CD4-positive, alpha-beta T cell treated with Interleukin-15 for 1 hour (primary cell): ENCODE data around the gene BTG1.
"Not testable (repeated sequence)": the region's sequence is repeated elsewhere in the genome, so short reads cannot be mapped to it uniquely, and the experiment has no call there.

ENCODE experiments used
- DNase-seq: peaks from one replicate; pipeline ENCODE4 v3.0.0-alpha.2; 2020

Gene BTG1

GRCh38 chr12:92147491-92147890 lies 1.8 kb upstream of the BTG1 start:
- no peak for DNase-seq

DNA sequence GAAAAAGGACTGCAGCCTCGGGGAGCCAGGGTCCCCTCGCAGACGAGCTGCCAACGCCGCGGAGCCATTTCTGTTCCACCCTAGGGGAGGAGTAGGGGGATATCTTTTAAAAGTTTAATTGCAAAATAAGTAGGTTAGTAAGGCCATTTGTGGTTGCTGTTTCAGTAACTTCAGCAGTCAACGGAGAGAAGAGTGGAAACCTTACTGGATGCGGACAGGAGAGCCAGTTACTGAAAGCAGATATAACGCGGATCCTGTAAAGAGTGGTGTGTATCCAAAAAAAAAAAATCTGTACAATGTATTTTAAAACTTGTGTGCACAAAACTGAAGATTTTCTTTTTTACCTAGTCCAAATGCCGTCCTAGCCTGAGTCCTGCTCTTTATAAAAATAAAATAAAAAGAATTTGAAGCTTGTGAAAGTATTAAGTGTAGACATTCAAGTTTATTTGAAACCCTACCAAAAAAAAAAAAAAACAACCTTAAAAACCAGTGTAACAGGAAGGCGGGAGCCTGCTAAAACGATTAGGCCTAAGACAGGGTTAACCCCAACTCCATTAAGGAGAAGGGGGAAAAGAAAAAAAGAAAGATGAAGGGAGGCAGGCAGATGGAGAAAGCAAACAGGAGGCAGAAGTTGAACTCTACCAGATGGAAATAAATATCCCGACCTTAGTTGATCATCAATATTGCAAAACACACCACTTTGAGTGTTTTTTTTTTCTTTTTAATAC lies 1.0 kb upstream of the BTG1 start:
- DNase-seq, result no peak

GRCh38 chr12:92145481-92145730 lies 240 bp downstream of the BTG1 start:
- DNase-seq, result no peak

- DNase-seq, result peak; percentile 57
These were observed 790 bp downstream of the BTG1 start for GRCh38 chr12:92144631-92145480.

GRCh38 chr12:92143686-92144630 lies 1.7 kb downstream of the BTG1 start:
- DNase-seq, result peak; percentile 88

DNA sequence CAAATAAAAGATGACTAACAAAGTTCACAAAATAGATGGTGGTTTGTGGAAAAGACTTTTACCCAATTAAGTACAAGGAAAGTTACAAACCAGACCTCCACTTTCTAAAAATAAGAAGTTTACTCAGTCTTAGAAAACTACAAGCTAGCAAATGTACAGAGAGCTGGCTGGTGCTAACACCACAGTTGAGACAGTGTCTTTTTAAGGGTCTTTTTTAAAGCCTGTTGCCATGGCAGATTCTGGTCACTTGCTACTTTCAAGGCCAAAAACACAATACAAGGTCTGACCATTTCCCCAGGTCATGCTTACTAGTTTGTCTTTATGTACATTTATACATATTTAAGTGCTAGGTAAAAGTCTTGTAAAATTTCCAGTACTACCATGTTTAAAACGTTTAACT lies 2.4 kb downstream of the BTG1 start:
- no peak for DNase-seq

- DNase-seq, result no peak
These were observed 3.3 kb downstream of the BTG1 start for GRCh38 chr12:92142251-92142926.

DNA sequence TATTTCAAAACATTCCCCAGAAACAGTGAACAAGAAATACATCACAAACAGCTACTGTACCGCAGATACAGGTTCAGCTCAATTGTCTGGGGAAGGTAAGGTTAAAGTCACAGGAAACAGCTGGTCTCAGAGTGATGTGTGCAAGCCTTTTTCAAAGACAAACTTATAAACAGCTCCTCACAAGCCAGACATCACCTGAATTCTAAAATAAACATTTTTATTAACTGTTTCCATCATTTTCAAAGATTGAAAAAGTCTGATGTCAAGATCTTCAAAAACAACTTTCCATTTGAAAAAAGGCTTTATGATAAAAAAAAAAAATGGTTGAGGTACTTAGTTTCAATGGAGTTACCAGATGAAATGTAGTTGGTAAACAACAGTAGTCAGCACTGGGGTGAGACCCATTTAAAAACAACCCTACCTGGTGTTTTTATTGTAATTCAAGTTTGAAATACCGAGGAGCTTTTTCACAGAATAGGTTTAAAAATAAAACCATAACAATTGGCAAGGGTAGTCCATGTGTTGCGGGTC lies 4.0 kb downstream of the BTG1 start:
- peak; percentile 50 for DNase-seq

GRCh38 chr12:92140896-92141536 lies 4.6 kb downstream of the BTG1 start:
- DNase-seq, result no peak

GRCh38 chr12:92140156-92140555 lies 5.5 kb downstream of the BTG1 start:
- DNase-seq, result no peak

- DNase-seq, result no peak
These were observed 6.0 kb downstream of the BTG1 start for GRCh38 chr12:92139634-92140150.

- no peak for DNase-seq
These were observed 7.0 kb downstream of the BTG1 start for GRCh38 chr12:92138626-92139025.

DNA sequence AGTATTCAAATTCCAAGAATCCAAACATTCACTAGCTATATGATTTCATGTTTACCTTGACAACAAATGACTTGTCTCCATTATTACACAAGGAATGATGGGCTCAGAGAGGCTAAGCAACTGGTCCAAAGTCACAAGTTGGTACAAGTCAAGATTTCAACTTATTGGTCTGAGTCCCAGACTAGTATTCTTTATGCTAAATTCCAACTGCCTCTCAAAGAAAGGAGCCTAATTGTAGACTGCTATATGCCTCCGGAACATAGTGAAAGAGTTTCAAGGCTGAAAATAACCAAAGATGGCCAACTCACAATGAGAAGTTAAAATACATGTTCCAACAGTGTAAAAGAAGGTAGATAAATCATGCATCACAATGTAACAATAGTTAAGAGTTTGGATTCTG lies 7.5 kb downstream of the BTG1 start:
- DNase-seq, result no peak

DNA sequence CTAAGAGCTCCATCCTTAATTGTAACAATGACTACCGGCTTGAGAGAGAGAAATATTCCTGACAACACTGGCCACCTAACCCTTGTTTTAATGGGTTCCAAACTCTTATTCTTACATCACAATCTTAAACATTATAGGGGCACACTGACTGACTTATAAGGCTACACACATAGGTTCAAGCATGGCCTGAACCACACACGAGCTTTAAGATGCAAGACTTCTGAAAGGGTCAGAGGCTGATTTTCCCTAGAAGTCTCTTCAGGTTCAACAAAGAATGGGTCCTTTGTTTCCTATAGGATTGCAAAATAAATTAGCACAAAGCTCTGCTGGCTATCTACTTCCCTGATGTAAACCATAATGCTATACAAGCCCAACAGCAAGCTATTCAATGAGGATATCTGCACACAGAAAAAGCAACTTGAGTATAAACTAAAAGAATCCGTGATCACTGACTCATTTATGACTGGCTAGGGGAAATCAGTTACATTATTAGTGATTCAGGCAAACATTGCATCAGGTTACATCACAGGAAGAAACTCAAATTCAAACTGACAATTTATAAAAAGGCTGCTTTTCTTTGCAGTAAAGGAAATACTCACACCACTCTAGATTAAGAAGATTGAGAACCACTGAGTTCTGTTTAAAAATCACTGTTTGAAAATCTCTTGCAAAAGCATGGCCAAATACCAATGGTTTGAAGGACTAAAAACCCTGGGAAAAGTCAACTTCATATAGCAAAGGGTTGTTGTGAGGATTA lies 8.5 kb downstream of the BTG1 start:
- DNase-seq, result no peak

GRCh38 chr12:92136026-92136730 lies 9.5 kb downstream of the BTG1 start:
- no peak for DNase-seq

DNA sequence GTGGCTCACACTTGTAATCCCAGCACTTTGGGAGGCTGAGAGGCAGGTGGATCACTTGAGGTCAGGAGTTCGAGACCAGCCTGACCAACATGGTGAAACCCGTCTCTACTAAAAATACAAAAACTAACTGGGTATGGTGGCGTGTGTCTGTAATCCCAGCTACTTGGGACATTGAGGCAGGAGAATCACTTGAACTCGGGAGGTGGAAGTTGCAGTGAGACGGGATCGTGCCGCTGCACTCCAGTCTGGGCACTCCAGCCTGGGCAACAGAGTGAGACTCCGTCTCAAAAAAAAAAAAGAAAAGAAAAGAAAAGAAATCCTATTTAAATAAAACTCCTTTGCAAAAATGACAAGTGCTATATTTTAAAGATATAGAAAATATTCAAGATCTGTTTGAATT lies 10.1 kb downstream of the BTG1 start:
- DNase-seq, result not testable (repeated sequence)

- DNase-seq, result no peak
These were observed 10.9 kb downstream of the BTG1 start for GRCh38 chr12:92134638-92135274.

- no peak for DNase-seq
These were observed 11.6 kb downstream of the BTG1 start for GRCh38 chr12:92133795-92134637.

GRCh38 chr12:92133171-92133570 lies 12.5 kb downstream of the BTG1 start:
- DNase-seq, result no peak
